NCI-H2196 treated with DMSO at 0.1 percent for 48 hours (cell line): ENCODE data around the gene RANBP17.

Experiments
- DNase-seq: peaks from one replicate; lab custom pipeline; 2025; ENCODE audit not compliant: unreplicated experiment; lab: John Stamatoyannopoulos, UW

RANBP17 gene

GRCh38 chr5:171312129-171312974 lies 450.5 kb downstream of the RANBP17 start:
- no peak for DNase-seq

DNA sequence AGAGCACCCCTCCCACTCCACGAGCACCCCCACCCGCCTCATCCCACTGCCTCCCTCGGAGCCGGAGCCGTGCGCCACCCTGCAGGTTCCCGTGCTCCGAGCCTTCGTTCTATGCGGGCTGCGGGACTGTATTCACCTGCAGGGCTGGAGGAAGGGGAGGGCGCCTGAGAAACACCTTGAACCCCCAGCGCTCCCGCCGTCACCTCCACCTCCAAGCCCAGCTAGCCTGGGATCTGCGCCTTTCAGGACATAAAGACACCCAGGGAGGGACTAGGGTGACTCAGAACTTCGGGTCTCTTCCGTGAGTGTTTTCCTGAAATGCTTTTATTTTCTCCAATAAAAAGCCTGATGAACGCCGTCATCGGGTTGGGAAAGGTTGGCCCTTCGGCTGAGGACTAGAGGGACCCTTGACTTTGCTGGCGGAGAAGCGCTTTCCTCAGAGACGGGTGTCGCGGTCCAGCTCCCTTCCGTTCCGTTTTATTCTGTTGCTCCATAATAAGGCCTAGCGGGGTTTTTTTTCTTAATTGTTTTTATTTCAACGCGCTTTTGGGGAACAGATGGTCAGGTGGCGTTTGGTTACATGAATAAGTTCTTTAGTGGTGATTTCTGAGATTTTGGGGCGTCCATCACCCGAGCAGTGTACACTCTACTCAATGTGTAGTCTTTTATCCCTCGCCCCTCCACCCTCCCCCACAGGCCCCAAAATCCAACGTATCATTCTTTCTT lies 451.8 kb downstream of the RANBP17 start:
- DNase-seq, result no peak

DNA sequence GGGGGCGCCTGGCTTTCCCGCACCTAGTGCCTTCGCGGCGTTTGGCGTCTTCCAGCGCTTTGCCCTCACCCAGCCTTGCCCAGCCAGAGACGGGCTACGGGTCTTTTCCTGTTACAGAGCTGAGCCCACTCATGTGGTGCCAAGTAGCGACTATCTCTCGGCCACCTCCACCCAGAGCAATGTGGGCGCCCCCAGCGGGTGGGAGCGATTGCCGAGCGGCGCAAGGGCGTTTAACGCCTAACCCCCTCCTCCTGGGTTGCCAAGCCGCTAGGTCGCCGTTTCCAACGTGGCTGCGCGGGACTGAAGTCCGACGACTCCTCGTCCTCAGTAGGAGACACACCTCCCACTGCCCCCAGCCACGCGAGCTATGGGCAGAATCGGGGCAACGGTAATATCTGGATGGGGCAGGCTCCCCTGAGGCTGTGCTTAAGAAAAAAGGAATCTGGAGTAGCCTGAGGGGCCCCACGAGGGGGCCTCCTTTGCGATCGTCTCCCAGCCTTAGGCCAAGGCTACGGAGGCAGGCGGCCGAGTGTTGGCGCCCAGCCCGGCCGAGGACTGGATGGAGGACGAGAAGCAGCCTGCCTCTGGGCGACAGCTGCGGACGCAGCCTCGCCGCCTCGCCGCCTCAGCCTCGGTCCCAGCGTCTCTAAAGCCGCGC lies 453.0 kb downstream of the RANBP17 start:
- no peak for DNase-seq

DNA sequence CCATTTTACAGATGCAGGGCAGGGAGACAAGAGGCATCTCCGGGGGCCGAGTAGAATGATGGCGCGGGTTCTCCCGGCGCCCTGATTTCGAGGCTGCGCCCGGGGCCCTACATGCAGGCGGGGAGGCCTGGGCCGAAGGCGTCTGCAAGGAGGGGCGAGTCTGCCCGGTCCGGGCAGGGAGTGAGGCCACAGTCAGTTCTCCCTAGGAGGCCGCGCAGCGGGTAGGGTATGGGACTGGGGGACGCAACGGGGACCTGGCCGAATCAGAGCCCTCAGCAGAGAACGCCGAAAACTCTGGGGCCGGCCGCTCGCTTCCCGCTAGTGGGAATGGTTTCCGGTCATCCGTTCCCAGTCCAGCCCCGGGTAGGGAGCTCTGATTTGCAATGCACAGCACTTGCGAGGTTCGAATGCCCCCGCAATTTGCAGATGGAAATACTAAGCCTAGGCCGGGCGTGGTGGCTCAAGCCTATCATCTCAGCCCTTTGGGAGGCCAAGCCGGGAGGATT lies 453.6 kb downstream of the RANBP17 start:
- DNase-seq, result no peak

DNA sequence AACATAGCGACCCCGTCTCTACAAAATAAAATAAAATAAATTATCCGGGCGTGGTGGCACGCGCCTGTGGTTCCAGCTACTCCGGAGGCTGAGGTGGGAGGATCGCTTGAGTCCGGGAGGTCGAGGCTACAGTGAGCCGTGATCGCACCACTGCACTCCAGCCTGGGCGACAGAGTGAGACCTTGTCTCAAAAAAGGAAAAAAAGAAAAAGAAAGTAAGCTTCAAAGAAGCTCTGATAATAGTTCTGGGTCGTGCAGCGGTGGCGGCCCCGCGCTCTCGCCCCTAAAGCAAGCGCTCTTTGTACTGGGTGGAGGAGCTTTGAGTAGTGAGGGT lies 454.1 kb downstream of the RANBP17 start:
- DNase-seq, result no peak

GRCh38 chr5:171316258-171317121 lies 454.7 kb downstream of the RANBP17 start:
- no peak for DNase-seq

DNA sequence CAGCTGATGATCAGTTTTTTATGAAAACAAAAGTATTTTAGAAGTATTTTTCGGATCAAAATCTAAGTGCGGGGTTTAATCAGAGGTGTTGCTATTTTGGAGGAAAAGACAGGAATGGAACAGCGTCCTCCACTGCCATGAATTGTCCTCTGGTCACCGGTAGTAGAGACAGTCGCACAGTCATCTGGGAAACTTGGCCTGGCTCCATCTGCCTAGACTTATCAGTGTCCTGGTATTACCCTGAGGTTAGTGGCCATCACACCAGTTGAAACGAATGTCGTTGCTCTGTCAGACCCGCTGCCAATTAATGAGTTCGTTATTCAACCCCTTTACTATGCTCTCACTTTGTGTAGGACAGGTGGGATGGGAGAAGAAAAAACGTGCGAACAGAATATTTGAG lies 455.4 kb downstream of the RANBP17 start:
- no peak for DNase-seq

GRCh38 chr5:171318026-171318425 lies 456.2 kb downstream of the RANBP17 start:
- no peak for DNase-seq

GRCh38 chr5:171321447-171321846 lies 459.6 kb downstream of the RANBP17 start:
- no peak for DNase-seq

GRCh38 chr5:171322527-171322926 lies 460.7 kb downstream of the RANBP17 start:
- no peak for DNase-seq

DNA sequence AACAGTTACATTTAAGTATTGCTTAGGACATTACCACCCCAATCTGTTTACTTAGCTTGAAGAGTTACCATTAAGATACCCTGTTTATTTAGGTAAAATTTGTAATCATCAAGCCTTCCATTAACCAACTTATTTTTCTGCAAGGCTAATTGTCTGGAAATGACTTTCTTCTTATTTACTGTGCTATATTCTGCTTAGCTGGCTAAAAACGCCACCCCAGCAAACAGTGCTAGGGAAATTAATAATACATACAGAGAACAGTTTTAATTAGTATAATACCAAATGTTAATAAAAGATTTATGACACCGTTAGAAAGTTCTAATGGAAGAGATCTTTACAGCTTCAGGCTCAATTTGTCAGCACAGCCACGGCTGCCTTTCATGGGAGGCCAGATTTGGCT lies 461.2 kb downstream of the RANBP17 start:
- no peak for DNase-seq

- DNase-seq, result no peak
These were observed 462.2 kb downstream of the RANBP17 start for GRCh38 chr5:171323806-171324632.

GRCh38 chr5:171330021-171330420 lies 468.2 kb downstream of the RANBP17 start:
- no peak for DNase-seq

- no peak for DNase-seq
These were observed 473.8 kb downstream of the RANBP17 start for GRCh38 chr5:171335616-171336015.

GRCh38 chr5:171336521-171337209 lies 474.8 kb downstream of the RANBP17 start:
- DNase-seq, result peak; percentile 17

DNA sequence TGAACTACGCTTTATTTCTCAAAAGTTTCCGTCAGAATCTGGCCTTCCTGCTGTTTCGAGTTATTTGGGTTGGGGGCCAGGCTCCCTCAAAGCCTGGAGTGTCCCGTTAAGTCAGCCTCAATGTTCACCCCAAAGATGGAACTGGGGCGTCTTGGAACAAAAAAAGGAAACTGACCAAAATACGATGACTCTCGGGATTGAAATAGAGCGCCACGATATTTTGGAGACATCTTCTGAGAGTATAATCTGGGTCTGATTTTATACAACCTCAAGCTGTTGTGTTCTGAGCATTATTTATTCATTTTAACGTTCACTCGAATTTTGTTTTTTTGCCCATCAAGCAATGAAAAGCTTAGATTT lies 475.4 kb downstream of the RANBP17 start:
- no peak for DNase-seq

- no peak for DNase-seq
These were observed 478.2 kb downstream of the RANBP17 start for GRCh38 chr5:171340042-171340441.

- DNase-seq, result no peak
These were observed 478.7 kb downstream of the RANBP17 start for GRCh38 chr5:171340491-171340890.

GRCh38 chr5:171342362-171343111 lies 480.7 kb downstream of the RANBP17 start:
- peak; percentile 50 for DNase-seq
